ENCODE measurements around the gene MNAT1.

- TF ChIP-seq, protein P1, sequence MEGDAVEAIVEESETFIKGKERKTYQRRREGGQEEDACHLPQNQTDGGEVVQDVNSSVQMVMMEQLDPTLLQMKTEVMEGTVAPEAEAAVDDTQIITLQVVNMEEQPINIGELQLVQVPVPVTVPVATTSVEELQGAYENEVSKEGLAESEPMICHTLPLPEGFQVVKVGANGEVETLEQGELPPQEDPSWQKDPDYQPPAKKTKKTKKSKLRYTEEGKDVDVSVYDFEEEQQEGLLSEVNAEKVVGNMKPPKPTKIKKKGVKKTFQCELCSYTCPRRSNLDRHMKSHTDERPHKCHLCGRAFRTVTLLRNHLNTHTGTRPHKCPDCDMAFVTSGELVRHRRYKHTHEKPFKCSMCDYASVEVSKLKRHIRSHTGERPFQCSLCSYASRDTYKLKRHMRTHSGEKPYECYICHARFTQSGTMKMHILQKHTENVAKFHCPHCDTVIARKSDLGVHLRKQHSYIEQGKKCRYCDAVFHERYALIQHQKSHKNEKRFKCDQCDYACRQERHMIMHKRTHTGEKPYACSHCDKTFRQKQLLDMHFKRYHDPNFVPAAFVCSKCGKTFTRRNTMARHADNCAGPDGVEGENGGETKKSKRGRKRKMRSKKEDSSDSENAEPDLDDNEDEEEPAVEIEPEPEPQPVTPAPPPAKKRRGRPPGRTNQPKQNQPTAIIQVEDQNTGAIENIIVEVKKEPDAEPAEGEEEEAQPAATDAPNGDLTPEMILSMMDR (IDR thresholded peaks at IDR 0.05; ENCODE audit: low read depth, low read length, poor library complexity, severe bottlenecking): no peak
- no peak for TF ChIP-seq EZH2phosphoT487 (IDR thresholded peaks at IDR 0.05; ENCODE audit: borderline replicate concordance, low read length)
These were observed 69.3 kb downstream of the MNAT1 start for GRCh38 chr14:60803871-60804270.
